Lower lobe of right lung (tissue), 2 donors: ENCODE data around the gene HTRA2. TPM values are rescaled to one million over a fixed set of nuclear protein-coding genes. Genes with fewer than 3 reads are reported as not detected.
"Not testable (repeated sequence)": the region's sequence is repeated elsewhere in the genome, so short reads cannot be mapped to it uniquely, and the experiment has no call there.

Experiments used
- ATAC-seq, 2 donors: fragments of 200-7000 bp; cut with Tn5 transposase; one replicate each; pipeline ENCODE4 v1.9.1; 2020 to 2022; ENCODE audit warnings: mild to moderate bottlenecking in 2 of 2, moderate library complexity in 2 of 2
- DNase-seq: peaks from one replicate; pipeline ENCODE4 v3.0.0-alpha.2; 2020
- H3K27ac ChIP-seq: fragments of 200-600 bp; one replicate; pipeline ENCODE4 v1.8.0; 2022
- H3K27me3 ChIP-seq: fragments of 200-600 bp; one replicate; pipeline ENCODE4 v1.8.0; 2022; ENCODE audit warnings: low read depth
- H3K36me3 ChIP-seq: fragments of 200-600 bp; one replicate; pipeline ENCODE4 v1.8.0; 2022; ENCODE audit warnings: mild to moderate bottlenecking
- H3K4me1 ChIP-seq: fragments of 200-600 bp; one replicate; pipeline ENCODE4 v1.8.0; 2022
- H3K4me3 ChIP-seq: fragments of 200-600 bp; one replicate; pipeline ENCODE4 v1.8.0; 2022; ENCODE audit warnings: mild to moderate bottlenecking
- H3K9me3 ChIP-seq: fragments of 200-600 bp; one replicate; pipeline ENCODE4 v1.8.0; 2022
- intact Hi-C: fragments of 100-400 bp; cut with DNase I; formaldehyde crosslinking; loops from one replicate; pipeline ENCODE4 v1.11.0; 2022
- total RNA-seq: library from RNA; stranded (reverse); fragmentation: NEBNext Ultra II Directional; extraction: Animal tissue kit (Norgen Biotek cat#: 25700); gene quantifications from one replicate; pipeline ENCODE4 v1.2.1, GENCODE V29; 2021
- TF ChIP-seq, protein P1 (sequence below): fragments of 200-600 bp; IDR thresholded peaks from one replicate; pipeline ENCODE4 v1.8.0; 2022; ENCODE audit warnings: antibody characterized with exemption, mild to moderate bottlenecking
- donor health status: DM: no; HTN: yes; CAD: no; lungs with severe emphysema.

Gene HTRA2
- total RNA-seq, 1 donor from 2014 or later: 34.3 TPM

- no peaks in the 10 kb centered on the region for H3K9me3 ChIP-seq
- H3K36me3 ChIP-seq: peaks cover 12% of the 10 kb centered on the region
- peak overlapping the region; percentile 95 for H3K4me3 ChIP-seq
- DNase-seq: no peak
- no peaks in the 10 kb centered on the region for H3K27me3 ChIP-seq
- peak overlapping the region; percentile 90 for H3K27ac ChIP-seq
- ATAC-seq: no peak
- H3K4me1 ChIP-seq: peaks cover 16% of the 10 kb centered on the region
- intact Hi-C loops: no loop called here
- TF ChIP-seq, protein P1, sequence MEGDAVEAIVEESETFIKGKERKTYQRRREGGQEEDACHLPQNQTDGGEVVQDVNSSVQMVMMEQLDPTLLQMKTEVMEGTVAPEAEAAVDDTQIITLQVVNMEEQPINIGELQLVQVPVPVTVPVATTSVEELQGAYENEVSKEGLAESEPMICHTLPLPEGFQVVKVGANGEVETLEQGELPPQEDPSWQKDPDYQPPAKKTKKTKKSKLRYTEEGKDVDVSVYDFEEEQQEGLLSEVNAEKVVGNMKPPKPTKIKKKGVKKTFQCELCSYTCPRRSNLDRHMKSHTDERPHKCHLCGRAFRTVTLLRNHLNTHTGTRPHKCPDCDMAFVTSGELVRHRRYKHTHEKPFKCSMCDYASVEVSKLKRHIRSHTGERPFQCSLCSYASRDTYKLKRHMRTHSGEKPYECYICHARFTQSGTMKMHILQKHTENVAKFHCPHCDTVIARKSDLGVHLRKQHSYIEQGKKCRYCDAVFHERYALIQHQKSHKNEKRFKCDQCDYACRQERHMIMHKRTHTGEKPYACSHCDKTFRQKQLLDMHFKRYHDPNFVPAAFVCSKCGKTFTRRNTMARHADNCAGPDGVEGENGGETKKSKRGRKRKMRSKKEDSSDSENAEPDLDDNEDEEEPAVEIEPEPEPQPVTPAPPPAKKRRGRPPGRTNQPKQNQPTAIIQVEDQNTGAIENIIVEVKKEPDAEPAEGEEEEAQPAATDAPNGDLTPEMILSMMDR: no peak
Observed at GRCh38 chr2:74556159-74556558, 26.4 kb downstream of the HTRA2 start.

GRCh38 chr2:74556831-74557370 is 27.2 kb downstream of the HTRA2 start:
- TF ChIP-seq, protein P1: no peak
- H3K27me3 ChIP-seq: no peaks in the 10 kb centered on the region
- no peaks in the 10 kb centered on the region for H3K9me3 ChIP-seq
- intact Hi-C loops: no loop called here
- H3K36me3 ChIP-seq: peaks cover 12% of the 10 kb centered on the region
- no peak for ATAC-seq
- no peak overlapping the region for H3K27ac ChIP-seq
- no peak for DNase-seq
- peaks cover 16% of the 10 kb centered on the region for H3K4me1 ChIP-seq
- no peak overlapping the region for H3K4me3 ChIP-seq

DNA sequence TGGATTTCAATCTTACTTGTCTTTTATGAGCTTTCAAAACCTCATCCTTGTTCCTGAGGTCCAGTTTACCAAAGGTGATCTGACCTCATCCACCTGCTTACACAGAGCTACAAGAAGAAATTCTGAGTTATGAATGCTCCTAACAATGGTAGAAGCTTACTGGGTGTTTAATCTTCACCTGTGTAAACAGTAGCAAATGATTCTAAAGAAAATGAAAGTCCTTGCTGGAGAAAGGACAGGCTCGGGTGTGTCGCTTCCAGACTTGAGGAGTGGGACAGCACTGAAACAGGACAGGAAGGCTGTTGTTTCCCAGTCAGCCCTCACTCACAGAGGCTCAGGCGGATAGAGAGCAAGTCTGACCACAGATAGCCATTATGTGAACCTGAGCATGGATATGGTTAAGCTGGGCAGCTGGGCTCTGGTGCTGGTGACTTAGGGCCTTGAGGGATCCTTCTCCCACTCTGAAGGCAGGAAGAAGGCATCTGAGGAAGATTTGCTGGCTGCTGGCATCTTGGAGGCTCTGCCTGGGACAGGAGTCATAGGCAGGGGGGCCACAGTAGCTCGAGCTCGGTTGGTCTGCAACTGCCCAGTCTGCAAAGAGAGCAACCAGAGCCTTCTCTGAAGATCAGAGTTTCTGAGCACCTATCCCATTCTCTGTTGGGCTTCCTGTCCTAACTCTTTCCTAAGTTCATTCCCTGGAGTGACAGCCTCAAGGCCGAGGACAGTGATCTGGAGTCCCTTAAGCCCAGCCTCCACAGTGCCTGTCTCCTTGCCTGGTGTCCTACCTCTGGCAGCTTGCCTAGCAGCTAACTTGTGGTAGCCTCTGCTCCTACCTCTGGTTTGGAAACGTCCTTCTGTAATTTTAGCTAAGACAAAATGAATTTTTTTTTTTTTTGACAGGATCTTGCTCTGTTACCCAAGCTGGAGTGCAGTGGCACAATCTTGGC is 28.8 kb downstream of the HTRA2 start:
- Histone ChIP-seq H3K27ac (no peak overlapping the region), H3K36me3 (peaks cover 12% of the 10 kb centered on the region), H3K9me3 (no peaks in the 10 kb centered on the region), H3K27me3 (no peaks in the 10 kb centered on the region), H3K4me3 (no peak overlapping the region), H3K4me1 (peaks cover 9% of the 10 kb centered on the region)
- TF ChIP-seq, protein P1: no peak
- DNase-seq (no peak), ATAC-seq (no peak)
- intact Hi-C loops: no loop called here

DNA sequence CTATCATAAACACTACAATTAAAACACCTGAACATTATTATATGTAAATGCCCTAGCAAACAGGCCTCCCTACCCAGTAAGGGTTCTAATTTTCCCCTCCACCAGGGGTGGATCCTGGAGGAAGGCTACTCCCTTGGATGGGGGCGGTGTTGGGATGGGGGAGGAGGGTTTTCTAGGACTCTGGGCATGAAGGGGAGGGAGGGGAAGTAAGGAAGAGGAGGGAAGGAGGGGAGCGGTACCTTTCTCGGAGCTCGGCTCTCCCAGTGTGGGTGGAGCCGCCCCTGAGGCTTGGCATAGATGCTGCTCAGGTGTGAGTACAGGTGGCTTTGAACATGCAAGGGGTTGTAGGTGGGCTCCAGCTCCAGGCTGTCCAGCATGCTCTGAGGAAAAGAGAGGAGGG is 30.2 kb downstream of the HTRA2 start:
- TF ChIP-seq, protein P1: no peak
- H3K9me3 ChIP-seq: no peaks in the 10 kb centered on the region
- H3K4me1 ChIP-seq: peaks cover 7% of the 10 kb centered on the region
- H3K36me3 ChIP-seq: peaks cover 12% of the 10 kb centered on the region
- no peak for ATAC-seq
- H3K4me3 ChIP-seq: no peak overlapping the region
- intact Hi-C loops: no loop called here
- H3K27ac ChIP-seq: no peak overlapping the region
- H3K27me3 ChIP-seq: no peaks in the 10 kb centered on the region
- DNase-seq: no peak

DNA sequence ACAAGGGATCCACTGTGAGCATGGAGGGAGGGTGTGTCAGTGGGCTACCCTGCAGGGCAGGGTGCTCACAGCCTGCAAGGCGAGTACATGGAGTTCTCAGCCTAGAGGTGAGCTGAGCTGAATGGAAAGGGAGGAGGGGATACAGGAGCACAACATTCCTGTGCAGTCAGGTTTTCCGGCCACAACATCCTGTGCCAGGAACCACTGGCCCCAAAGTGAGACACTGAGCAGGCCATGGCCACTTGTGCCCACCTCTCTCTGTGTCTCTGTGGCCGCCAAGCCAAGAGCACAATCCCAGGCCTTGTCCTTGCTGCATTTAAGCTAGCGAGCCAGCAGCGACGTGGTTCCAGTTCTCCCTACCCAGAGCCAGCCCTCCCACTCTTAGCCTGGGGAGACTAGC is 30.9 kb downstream of the HTRA2 start:
- no peaks in the 10 kb centered on the region for H3K27me3 ChIP-seq
- peaks cover 12% of the 10 kb centered on the region for H3K36me3 ChIP-seq
- H3K27ac ChIP-seq: no peak overlapping the region
- ATAC-seq: no peak
- no peak for DNase-seq
- H3K9me3 ChIP-seq: no peaks in the 10 kb centered on the region
- peaks cover 2% of the 10 kb centered on the region for H3K4me1 ChIP-seq
- TF ChIP-seq, protein P1: no peak
- intact Hi-C loops: no loop called here
- no peak overlapping the region for H3K4me3 ChIP-seq

DNA sequence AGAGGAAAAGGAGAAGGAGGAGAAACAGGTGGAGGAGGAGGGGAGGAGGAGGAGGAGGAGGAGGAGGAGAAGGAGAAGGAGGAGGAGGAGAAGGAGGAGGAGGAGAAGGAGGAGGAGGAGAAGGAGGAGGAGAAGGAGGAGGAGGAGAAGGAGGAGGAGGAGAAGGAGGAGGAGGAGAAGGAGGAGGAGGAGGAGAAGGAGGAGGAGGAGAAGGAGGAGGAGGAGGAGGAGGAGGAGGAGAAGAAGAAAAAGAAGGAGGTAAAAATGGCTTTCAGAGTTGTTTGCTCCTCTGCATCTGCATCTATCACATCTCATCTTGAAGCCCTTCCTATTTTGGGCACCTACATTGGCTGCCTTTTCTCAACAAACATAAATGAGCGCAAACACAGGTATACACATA is 31.3 kb downstream of the HTRA2 start:
- ATAC-seq, H3K36me3 ChIP-seq, H3K27ac ChIP-seq, H3K9me3 ChIP-seq, DNase-seq, intact Hi-C loops, H3K4me3 ChIP-seq, H3K4me1 ChIP-seq, H3K27me3 ChIP-seq: not testable (repeated sequence)
